HG02970 (cell line): ENCODE measurements around the gene ECHS1.
"Not testable (repeated sequence)": the region's sequence is repeated elsewhere in the genome, so short reads cannot be mapped to it uniquely, and the experiment has no call there.

Experiments used
- ATAC-seq: cut with Tn5 transposase; IDR thresholded peaks from one replicate; pipeline ENCODE4 v1.9.1; 2021; ENCODE audit warnings: mild to moderate bottlenecking, moderate library complexity, moderate number of reproducible peaks; ENCODE audit not compliant: unreplicated experiment, low FRiP score

The ECHS1 gene

DNA sequence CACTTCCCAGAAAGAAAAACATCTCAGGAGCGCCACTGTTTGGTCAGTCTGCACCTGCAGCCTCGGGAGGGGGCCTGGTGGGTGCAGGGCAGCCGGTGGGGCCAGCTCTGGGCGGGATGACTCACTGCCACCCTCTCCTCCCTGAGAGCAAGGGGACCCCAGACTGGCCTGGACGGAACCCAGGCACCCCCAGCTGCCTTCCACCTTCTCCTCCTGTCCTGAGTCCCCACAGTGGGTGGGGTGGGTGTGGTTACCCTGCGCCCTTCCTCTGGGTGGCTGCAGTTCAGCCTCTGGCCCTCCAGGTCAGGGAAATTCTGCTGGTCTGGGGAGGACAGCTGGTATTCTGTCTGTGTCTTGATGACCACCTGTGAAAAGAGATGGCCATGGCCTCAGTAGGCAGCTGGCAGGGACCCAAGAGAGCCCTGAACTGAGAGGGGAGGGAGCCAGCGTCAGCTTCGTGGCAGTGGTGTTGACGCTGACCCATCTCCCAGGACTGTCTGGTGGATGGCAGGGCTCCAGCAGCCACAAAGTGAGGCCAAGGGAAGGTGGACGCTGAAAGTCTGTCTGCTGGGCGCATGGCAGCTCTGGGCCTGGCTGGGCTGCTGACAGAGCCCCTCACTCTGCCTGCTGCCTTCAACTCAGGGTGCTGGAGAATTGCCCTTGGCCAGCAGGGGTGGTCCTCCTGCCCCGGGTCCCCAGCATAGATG lies 45.4 kb downstream of the ECHS1 start:
- ATAC-seq: no peak

- ATAC-seq: no peak
These were observed 46.2 kb downstream of the ECHS1 start for GRCh38 chr10:133326745-133327650.

GRCh38 chr10:133326223-133326551 lies 47.0 kb downstream of the ECHS1 start:
- no peak for ATAC-seq

DNA sequence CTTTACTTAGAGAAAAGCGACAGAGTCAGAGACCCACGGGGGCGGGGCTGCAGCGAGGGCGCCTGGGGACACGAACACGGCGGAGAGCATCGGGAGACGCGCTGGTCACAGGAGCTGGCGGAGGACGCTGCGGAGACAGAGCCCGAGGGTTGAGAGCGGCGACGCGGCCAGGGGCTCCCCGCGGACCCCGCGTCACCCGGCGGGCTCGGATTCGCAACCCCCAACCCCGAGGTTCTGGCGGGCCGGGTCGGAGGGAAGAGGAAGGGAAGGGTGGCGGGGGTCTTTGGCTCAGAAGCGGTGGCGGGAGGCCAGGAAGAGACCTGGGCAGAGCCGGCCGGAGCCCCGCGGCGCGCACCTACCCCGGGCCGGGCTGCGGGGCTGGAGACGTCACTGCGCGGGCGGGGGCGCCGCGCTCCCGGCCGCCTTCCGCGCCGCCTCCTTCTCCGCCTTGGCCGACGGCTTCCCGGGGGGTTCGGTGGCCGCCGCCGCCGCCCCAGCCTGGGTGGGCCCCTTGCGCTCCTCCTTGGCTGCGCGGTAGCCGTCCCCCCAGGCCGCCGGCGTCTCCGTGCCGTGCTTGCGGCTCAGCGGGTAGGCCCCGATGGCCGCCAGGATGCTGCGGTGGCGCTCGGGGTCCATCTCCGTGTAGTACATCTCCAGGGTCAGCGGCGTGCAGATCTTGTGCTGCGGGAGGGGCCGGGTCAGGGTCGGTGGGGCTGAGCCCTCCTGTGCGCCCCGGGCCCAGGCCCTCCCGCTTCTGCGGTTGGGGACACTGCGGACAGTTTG lies 47.5 kb downstream of the ECHS1 start:
- no peak for ATAC-seq

GRCh38 chr10:133324857-133325260 lies 48.3 kb downstream of the ECHS1 start:
- no peak for ATAC-seq

DNA sequence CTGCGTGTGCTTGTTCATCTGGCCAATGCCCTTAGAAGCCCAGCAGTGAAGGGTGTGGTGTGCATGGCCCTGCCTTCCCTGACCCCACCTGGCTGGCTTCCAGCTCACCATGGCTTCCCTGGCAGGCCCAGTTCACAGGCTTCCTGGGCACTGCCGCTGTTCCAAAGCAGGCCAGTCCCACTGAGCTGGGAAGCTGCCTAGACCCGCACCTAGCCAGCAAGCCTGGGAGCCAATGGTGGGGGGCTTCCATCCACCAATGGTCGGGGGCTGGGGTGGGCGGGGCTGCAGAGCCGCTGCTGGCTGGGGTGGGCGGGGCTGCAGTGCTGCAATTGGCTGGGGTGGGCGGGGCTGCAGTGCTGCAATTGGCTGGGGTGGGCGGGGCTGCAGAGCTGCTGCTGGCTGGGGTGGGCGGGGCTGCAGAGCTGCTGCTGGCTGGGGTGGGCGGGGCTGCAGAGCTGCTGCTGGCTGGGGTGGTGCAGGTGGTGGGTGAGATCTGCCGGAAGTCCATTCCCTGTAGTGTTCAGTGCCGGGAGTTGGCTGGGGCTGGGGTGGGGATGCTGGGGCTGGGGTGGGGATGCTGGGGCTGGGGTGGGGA lies 48.9 kb downstream of the ECHS1 start:
- no peak for ATAC-seq

- ATAC-seq: not testable (repeated sequence)
These were observed 51.0 kb downstream of the ECHS1 start for GRCh38 chr10:133322064-133322709.

DNA sequence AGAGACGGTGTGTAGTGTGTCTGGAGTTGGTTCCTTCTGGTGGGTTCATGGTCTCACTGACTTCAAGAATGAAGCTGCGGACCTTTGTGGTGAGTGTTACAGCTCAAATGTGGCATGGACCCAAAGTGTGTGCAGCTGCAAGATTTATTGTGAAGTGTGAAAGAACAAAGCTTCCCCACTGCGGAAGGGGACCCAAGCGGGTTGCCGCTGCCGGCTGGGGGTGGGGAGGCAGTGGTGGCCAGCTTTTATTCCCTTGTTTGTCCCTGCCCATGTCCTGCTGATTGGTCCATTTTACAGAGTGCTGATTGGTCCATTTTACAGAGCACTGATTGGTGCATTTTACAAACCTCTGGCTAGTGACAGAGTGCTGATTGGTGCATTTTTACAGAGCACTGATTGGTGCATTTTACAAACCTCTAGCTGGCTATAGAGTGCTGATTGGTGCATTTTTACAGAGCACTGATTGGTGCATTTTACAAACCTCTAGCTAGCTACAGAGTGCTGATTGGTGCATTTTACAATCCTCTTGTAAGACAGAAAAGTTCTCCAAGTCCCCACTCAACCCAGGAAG lies 52.2 kb downstream of the ECHS1 start:
- ATAC-seq: not testable (repeated sequence)

GRCh38 chr10:133318494-133319127 lies 54.5 kb downstream of the ECHS1 start:
- ATAC-seq: no peak

- no peak for ATAC-seq
These were observed 56.4 kb downstream of the ECHS1 start for GRCh38 chr10:133316732-133317131.

DNA sequence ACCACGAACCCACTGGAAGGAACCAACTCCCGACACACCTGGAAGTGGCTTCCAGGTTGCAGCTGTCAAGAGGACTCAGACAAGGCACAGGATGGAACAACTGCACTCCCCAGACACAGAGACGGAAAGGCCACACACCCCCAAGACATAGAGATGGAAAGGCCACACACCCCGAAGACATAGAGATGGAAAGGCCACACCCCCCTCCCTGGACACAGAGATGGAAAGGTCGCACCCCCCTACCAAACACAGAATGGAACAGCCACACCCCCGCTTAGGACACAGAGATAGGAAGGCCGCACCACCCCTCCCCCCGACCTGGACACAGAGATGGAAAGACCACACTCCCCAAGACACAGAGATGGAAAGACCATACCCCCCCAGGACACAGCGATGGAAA lies 56.9 kb downstream of the ECHS1 start:
- no peak for ATAC-seq

GRCh38 chr10:133315847-133316246 lies 57.3 kb downstream of the ECHS1 start:
- ATAC-seq: no peak

DNA sequence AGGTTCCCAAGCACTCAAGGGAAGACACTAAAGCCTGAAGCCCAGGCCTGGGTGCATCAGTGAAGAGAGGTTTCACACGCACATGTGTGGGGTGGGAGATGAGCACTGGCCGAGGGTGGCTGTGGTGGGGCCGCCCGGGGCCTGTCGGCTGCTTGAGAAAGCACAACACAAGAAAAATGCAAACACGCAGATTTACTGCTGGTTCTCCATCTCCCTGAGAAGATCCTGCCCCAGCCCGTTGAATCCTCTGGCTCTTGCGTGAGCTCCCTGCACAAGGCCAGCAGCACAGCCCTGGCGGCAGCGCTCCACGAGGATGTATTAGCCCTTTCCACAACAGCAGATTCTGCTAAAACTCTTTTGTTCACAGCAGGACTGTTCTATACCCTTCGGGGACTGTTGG lies 58.2 kb downstream of the ECHS1 start:
- ATAC-seq: no peak

- ATAC-seq: no peak
These were observed 60.0 kb downstream of the ECHS1 start for GRCh38 chr10:133313192-133313591.

DNA sequence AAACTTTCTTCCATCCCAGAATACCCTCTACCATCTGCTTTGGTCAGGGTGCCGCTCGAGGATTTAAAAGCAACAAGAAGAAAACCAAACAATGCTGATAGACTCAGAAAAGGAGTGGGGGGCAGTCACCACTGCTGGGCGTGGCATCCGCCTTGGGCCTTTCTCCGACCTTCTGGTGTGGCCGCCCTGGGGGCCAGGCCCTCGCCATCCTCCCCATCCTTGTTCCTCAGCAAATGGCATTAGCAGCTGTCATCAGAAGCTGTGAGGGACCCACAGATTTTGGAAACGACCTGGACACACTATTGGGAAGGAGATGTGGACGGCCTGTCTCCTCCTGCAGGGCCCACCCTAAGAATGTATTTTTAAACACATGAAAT lies 60.4 kb downstream of the ECHS1 start:
- no peak for ATAC-seq
